ENCODE measurements around the gene TUBGCP2. TPM values are rescaled to one million over a fixed set of nuclear protein-coding genes. Genes with fewer than 3 reads are reported as not detected.

The TUBGCP2 gene
- total RNA-seq, 1 donor, result 66.9 TPM

- no peak overlapping the region for H3K4me3 ChIP-seq (ENCODE audit: low read depth, low read length)
- TF ChIP-seq, protein P1, sequence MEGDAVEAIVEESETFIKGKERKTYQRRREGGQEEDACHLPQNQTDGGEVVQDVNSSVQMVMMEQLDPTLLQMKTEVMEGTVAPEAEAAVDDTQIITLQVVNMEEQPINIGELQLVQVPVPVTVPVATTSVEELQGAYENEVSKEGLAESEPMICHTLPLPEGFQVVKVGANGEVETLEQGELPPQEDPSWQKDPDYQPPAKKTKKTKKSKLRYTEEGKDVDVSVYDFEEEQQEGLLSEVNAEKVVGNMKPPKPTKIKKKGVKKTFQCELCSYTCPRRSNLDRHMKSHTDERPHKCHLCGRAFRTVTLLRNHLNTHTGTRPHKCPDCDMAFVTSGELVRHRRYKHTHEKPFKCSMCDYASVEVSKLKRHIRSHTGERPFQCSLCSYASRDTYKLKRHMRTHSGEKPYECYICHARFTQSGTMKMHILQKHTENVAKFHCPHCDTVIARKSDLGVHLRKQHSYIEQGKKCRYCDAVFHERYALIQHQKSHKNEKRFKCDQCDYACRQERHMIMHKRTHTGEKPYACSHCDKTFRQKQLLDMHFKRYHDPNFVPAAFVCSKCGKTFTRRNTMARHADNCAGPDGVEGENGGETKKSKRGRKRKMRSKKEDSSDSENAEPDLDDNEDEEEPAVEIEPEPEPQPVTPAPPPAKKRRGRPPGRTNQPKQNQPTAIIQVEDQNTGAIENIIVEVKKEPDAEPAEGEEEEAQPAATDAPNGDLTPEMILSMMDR (IDR thresholded peaks at IDR 0.05; ENCODE audit: insufficient read depth, low read depth, low read length), result no peak
- DNase-seq (ENCODE audit: low read depth), result no peak
Observed at GRCh38 chr10:133230387-133231195, 78.1 kb downstream of the TUBGCP2 start.

DNA sequence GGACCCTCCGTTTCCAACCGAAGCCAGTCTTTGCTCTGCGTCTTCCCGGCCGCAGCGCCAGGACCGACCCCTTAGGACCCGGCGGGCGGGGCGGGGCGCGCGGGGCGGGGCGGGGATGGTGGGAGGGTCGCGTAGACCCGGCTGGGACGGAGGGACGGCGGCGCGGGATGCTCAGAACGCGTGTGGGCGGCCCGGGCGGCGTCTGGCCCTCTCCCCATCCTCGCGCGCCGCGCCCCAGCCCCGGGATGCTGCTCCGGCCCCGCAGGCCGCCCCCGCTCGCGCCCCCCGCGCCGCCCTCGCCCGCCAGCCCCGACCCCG, 78.7 kb downstream of the TUBGCP2 start, which contains the start of gene UTF1:
TSS of gene UTF1 (plus strand) at position 174 of the 318 bp plus-strand sequence. CDS start at position 246, 72 bp downstream.
- no peak within 1 kb of the TSS for H3K4me3 ChIP-seq (ENCODE audit: low read depth, low read length)
- TF ChIP-seq, protein P1 (IDR thresholded peaks at IDR 0.05; ENCODE audit: insufficient read depth, low read depth, low read length), result no peak
- no peak for DNase-seq (ENCODE audit: low read depth)

GRCh38 chr10:133229265-133230043, 79.2 kb downstream of the TUBGCP2 start:
- no peak overlapping the region for H3K4me3 ChIP-seq (ENCODE audit: low read depth, low read length)
- DNase-seq (ENCODE audit: low read depth), result no peak
- TF ChIP-seq, protein P1 (IDR thresholded peaks at IDR 0.05; ENCODE audit: insufficient read depth, low read depth, low read length), result no peak

Small RNAs within 50 kb of the gene (small RNA-seq; reads per million reads assigned to genes)
- gene BANF1P2, result not detected

Other genes starting within 250 kb of the TUBGCP2 start
- gene ADGRA1, start 220.9 kb downstream of the TUBGCP2 start, total RNA-seq, result not detected in 2 replicates
- gene KNDC1, start 148.7 kb downstream of the TUBGCP2 start, total RNA-seq, result 1.9 and 5.6 TPM in 2 replicates
- not detected in 2 replicates for gene UTF1, start 78.7 kb downstream of the TUBGCP2 start, total RNA-seq
- not detected in 2 replicates for gene VENTX, start 71.0 kb downstream of the TUBGCP2 start, total RNA-seq
- 2.3 and 7.8 TPM in 2 replicates for gene ADAM8, start 32.0 kb downstream of the TUBGCP2 start, total RNA-seq
- gene ZNF511, start within 50 bp of the TUBGCP2 start, total RNA-seq, result 21.2 and 27.1 TPM in 2 replicates
- gene CALY, start 28.0 kb upstream of the TUBGCP2 start, total RNA-seq, result not detected in 2 replicates
- not detected in 2 replicates for gene PRAP1, start 38.5 kb upstream of the TUBGCP2 start, total RNA-seq
- 7.3 and 13.2 TPM in 2 replicates for gene FUOM, start 49.1 kb upstream of the TUBGCP2 start, total RNA-seq
- gene ECHS1, start 64.5 kb upstream of the TUBGCP2 start, total RNA-seq, result 50.3 and 59.6 TPM in 2 replicates
- gene PAOX, start 70.4 kb upstream of the TUBGCP2 start, total RNA-seq, result 6.4 and 7.8 TPM in 2 replicates
- gene MTG1, start 85.3 kb upstream of the TUBGCP2 start, total RNA-seq, result 22.5 and 35.4 TPM in 2 replicates
- 0.32 and 0.43 TPM in 2 replicates for gene SPRN, start 115.8 kb upstream of the TUBGCP2 start, total RNA-seq
- gene SCART1, start 145.1 kb upstream of the TUBGCP2 start, total RNA-seq, result 2.6 and 4.2 TPM in 2 replicates
- gene CYP2E1, start 218.5 kb upstream of the TUBGCP2 start, total RNA-seq, result 1.3 and 1.6 TPM in 2 replicates